ENCODE measurements around the gene ELN. TPM values are rescaled to one million over a fixed set of nuclear protein-coding genes. Genes with fewer than 3 reads are reported as not detected.

ELN gene
- total and polyA plus RNA-seq, 8 donors = 202 to 673 (median 229) TPM

- Histone ChIP-seq H3K27me3 (no peaks in the 10 kb centered on the region), H3K9me3 (no peaks in the 10 kb centered on the region), H3K4me3 (no peak overlapping the region), H3K27ac (no peak overlapping the region), H3K4me1 (no peaks in the 10 kb centered on the region), H3K36me3 (peaks cover 0 to 90% of the 10 kb centered on the region in 2 donors)
- intact Hi-C loops (cut with DNase I) = no loop called here
- DNase-seq (no peak), ATAC-seq (no peak)
- TF ChIP-seq, protein P1, sequence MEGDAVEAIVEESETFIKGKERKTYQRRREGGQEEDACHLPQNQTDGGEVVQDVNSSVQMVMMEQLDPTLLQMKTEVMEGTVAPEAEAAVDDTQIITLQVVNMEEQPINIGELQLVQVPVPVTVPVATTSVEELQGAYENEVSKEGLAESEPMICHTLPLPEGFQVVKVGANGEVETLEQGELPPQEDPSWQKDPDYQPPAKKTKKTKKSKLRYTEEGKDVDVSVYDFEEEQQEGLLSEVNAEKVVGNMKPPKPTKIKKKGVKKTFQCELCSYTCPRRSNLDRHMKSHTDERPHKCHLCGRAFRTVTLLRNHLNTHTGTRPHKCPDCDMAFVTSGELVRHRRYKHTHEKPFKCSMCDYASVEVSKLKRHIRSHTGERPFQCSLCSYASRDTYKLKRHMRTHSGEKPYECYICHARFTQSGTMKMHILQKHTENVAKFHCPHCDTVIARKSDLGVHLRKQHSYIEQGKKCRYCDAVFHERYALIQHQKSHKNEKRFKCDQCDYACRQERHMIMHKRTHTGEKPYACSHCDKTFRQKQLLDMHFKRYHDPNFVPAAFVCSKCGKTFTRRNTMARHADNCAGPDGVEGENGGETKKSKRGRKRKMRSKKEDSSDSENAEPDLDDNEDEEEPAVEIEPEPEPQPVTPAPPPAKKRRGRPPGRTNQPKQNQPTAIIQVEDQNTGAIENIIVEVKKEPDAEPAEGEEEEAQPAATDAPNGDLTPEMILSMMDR (IDR thresholded peaks at IDR 0.05) = no peak
Observed at GRCh38 chr7:74115326-74115725, 87.4 kb downstream of the ELN start.

GRCh38 chr7:74116356-74116755 is 88.4 kb downstream of the ELN start:
- Histone ChIP-seq H3K9me3 (no peaks in the 10 kb centered on the region), H3K36me3 (peaks cover 0 to 90% of the 10 kb centered on the region in 2 donors), H3K4me3 (no peak overlapping the region), H3K4me1 (no peaks in the 10 kb centered on the region), H3K27ac (no peak overlapping the region), H3K27me3 (no peaks in the 10 kb centered on the region)
- TF ChIP-seq, protein P1 (IDR thresholded peaks at IDR 0.05) = no peak
- DNase-seq (no peak), ATAC-seq (no peak)
- intact Hi-C loops (cut with DNase I) = no loop called here

Other genes with a start within 250 kb of the ELN start
- 100 to 1,000 TPM; 108 to 219 TPM for gene CLDN4, start 197.2 kb upstream of the ELN start, total RNA-seq
- gene CLDN4, start 197.2 kb upstream of the ELN start, polyA plus RNA-seq (ENCODE audit: insufficient read length in 6 of 6) = 10 to 100 TPM; 67.1 to 99.4 (median 86.7) TPM
- 1 to 10 TPM; 1.5 to 2.6 TPM for gene METTL27, start 185.7 kb upstream of the ELN start, total RNA-seq
- gene METTL27, start 185.7 kb upstream of the ELN start, polyA plus RNA-seq (ENCODE audit: insufficient read length in 6 of 6) = 1 to 10 TPM; 2.1 to 6.4 (median 4.6) TPM
- gene TMEM270, start 167.0 kb upstream of the ELN start, total RNA-seq = not detected
- gene TMEM270, start 167.0 kb upstream of the ELN start, polyA plus RNA-seq (ENCODE audit: insufficient read length in 6 of 6) = not detected
- 10 to 100 TPM; 40.8 to 47.2 TPM for gene LIMK1, start 55.6 kb downstream of the ELN start, total RNA-seq
- 10 to 100 TPM; 17.4 to 26.0 (median 24.0) TPM for gene LIMK1, start 55.6 kb downstream of the ELN start, polyA plus RNA-seq (ENCODE audit: insufficient read length in 6 of 6)
- 100 to 1,000 TPM; 203 to 259 TPM for gene EIF4H, start 146.2 kb downstream of the ELN start, total RNA-seq
- 100 to 1,000 TPM; 258 to 308 (median 273) TPM for gene EIF4H, start 146.2 kb downstream of the ELN start, polyA plus RNA-seq (ENCODE audit: insufficient read length in 6 of 6)
- gene LAT2, start 181.8 kb downstream of the ELN start, total RNA-seq = 10 to 100 TPM; 17.1 to 64.7 TPM
- 1 to 10 TPM; 4.1 to 5.5 (median 4.7) TPM for gene LAT2, start 181.8 kb downstream of the ELN start, polyA plus RNA-seq (ENCODE audit: insufficient read length in 6 of 6)
- 10 to 100 TPM; 17.0 to 24.5 TPM for gene RFC2, start 226.2 kb downstream of the ELN start, total RNA-seq
- 10 to 100 TPM; 37.1 to 48.1 (median 38.9) TPM for gene RFC2, start 226.2 kb downstream of the ELN start, polyA plus RNA-seq (ENCODE audit: insufficient read length in 6 of 6)